Transverse colon (tissue), 4 donors: Measurements from ENCODE around the gene SOX2. TPM values are rescaled to one million over a fixed set of nuclear protein-coding genes. Genes with fewer than 3 reads are reported as not detected.
A peak's percentile ranks its signal among the peaks of the same experiment; 100 is the strongest.

ENCODE experiments used
- DNase-seq: peaks from one replicate; pipeline ENCODE4 v3.0.0-alpha.2; 2019
- H3K27ac ChIP-seq, 4 donors: fragments of 200-600 bp; sonication (generic); 2 replicates each; pipeline ENCODE4 v1.5.1; 2016 to 2018; ENCODE audit warnings: inconsistent platforms in 4 of 4
- H3K27me3 ChIP-seq: fragments of 200-600 bp; sonication (generic); 2 replicates; pipeline ENCODE4 v1.5.1; 2017; ENCODE audit warnings: inconsistent platforms
- H3K36me3 ChIP-seq, 4 donors: fragments of 200-600 bp; sonication (generic); 2 replicates each; pipeline ENCODE4 v1.5.1; 2017 to 2019; ENCODE audit warnings: inconsistent platforms in 4 of 4
- H3K4me1 ChIP-seq, 4 donors: fragments of 200-600 bp; sonication (generic); 2 replicates each; pipeline ENCODE4 v1.5.1; 2017 to 2020; ENCODE audit warnings: inconsistent platforms in 4 of 4
- H3K4me3 ChIP-seq, 4 donors: fragments of 200-600 bp; sonication (generic); 1 replicate in 1 of 4; 2 replicates in 3 of 4; pipeline versions ENCODE4 v1.5.1 to v1.6.1; 2017 to 2019; ENCODE audit warnings: inconsistent platforms in 4 of 4
- H3K9me3 ChIP-seq, 2 donors: fragments of 200-600 bp; sonication (generic); 2 replicates each; pipeline ENCODE4 v1.5.1; 2017 to 2019; ENCODE audit warnings: inconsistent platforms in 2 of 2
- EP300 ChIP-seq: sonication (generic); formaldehyde crosslinking; IDR thresholded peaks from one replicate; pipeline ENCODE4 v1.6.1; 2017; ENCODE audit warnings: antibody characterized with exemption, low read depth
- POLR2A ChIP-seq: fragments of 450-650 bp; IDR thresholded peaks from one replicate; pipeline ENCODE4 v1.6.1; 2016; ENCODE audit warnings: antibody characterized with exemption, mild to moderate bottlenecking, moderate library complexity
- POLR2AphosphoS5 ChIP-seq, 3 donors: sonication (generic); formaldehyde crosslinking; IDR thresholded peaks; one replicate each; pipeline ENCODE4 v1.6.1; 2016; ENCODE audit warnings: antibody characterized with exemption in 3 of 3
- WGBS, 2 donors: methylation state at CpG; one replicate each; pipeline ENCODE4 v1.1.5; 2018; ENCODE audit warnings: low coverage in 1 of 2; 5-methylcytosine and 5-hydroxymethylcytosine counted together
- in situ Hi-C, 4 donors: fragments of 200-750 bp; cut with MboI; loops; one replicate each; pipeline versions ENCODE4 v1.15.0 to v1.15.1; 2017; ENCODE audit warnings: low sequenced_read_pairs in 3 of 4, low pct_ligation_motif_present in 1 of 4, low pct_unique_long_range_greater_than_20kb in 1 of 4
- intact Hi-C: fragments of 100-400 bp; cut with DNase I; formaldehyde crosslinking; loops from one replicate; pipeline ENCODE4 v1.15.1; 2023; ENCODE audit warnings: low total_unique reads
- total RNA-seq, 4 donors: library from RNA; depleted of rRNA; stranded (reverse); fragments of >200 nt; gene quantifications; one replicate each; pipeline ENCODE4 v1.1.0, GENCODE V29; 2016
- TF ChIP-seq, protein P1 (sequence below), 5 experiments: fragments of 200-600 bp in 3 of 5; fragments of 450-650 bp in 2 of 5; sonication (generic) in 3 of 5; IDR thresholded peaks; 1 replicate in 2 of 5; 2 replicates in 3 of 5; pipeline ENCODE4 v1.5.1; 2016 to 2017; ENCODE audit warnings: antibody characterized with exemption in 5 of 5, inconsistent platforms in 3 of 5, mild to moderate bottlenecking in 2 of 5, moderate library complexity in 1 of 5

SOX2 gene
- total RNA-seq, 4 donors from 2014 or later: 0.60 to 3.2 (median 0.82) TPM; not detected in 1

DNA sequence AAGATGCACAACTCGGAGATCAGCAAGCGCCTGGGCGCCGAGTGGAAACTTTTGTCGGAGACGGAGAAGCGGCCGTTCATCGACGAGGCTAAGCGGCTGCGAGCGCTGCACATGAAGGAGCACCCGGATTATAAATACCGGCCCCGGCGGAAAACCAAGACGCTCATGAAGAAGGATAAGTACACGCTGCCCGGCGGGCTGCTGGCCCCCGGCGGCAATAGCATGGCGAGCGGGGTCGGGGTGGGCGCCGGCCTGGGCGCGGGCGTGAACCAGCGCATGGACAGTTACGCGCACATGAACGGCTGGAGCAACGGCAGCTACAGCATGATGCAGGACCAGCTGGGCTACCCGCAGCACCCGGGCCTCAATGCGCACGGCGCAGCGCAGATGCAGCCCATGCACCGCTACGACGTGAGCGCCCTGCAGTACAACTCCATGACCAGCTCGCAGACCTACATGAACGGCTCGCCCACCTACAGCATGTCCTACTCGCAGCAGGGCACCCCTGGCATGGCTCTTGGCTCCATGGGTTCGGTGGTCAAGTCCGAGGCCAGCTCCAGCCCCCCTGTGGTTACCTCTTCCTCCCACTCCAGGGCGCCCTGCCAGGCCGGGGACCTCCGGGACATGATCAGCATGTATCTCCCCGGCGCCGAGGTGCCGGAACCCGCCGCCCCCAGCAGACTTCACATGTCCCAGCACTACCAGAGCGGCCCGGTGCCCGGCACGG, 991 bp downstream of the SOX2 start:
- Histone ChIP-seq H3K27ac (peak overlapping the region in 1 of 4 donors; percentile 26), H3K36me3 (no peaks in the 10 kb centered on the region), H3K4me3 (peak overlapping the region in 3 of 4 donors; percentile 14 to 46 (median 20)), H3K4me1 (peaks cover 11 to 35% (median 22%) of the 10 kb centered on the region in 4 donors), H3K9me3 (no peaks in the 10 kb centered on the region), H3K27me3 (peaks cover 100% of the 10 kb centered on the region)
- in situ Hi-C loops: loop anchor here in 3 of 4 donors (25.0 kb wide), 2 partner anchors 550 to 975 kb away; no protein-coding TSS in a partner anchor
- no peak for DNase-seq
- 3 to 30% methylated on average over 4 to 46 of the region's 65 CpGs for WGBS, 2 donors
- TF ChIP-seq, protein P1, sequence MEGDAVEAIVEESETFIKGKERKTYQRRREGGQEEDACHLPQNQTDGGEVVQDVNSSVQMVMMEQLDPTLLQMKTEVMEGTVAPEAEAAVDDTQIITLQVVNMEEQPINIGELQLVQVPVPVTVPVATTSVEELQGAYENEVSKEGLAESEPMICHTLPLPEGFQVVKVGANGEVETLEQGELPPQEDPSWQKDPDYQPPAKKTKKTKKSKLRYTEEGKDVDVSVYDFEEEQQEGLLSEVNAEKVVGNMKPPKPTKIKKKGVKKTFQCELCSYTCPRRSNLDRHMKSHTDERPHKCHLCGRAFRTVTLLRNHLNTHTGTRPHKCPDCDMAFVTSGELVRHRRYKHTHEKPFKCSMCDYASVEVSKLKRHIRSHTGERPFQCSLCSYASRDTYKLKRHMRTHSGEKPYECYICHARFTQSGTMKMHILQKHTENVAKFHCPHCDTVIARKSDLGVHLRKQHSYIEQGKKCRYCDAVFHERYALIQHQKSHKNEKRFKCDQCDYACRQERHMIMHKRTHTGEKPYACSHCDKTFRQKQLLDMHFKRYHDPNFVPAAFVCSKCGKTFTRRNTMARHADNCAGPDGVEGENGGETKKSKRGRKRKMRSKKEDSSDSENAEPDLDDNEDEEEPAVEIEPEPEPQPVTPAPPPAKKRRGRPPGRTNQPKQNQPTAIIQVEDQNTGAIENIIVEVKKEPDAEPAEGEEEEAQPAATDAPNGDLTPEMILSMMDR (IDR thresholded peaks at IDR 0.05): no peak
- no peak for TF ChIP-seq POLR2A
- TF ChIP-seq POLR2AphosphoS5 (IDR thresholded peaks at IDR 0.05): no peak
- TF ChIP-seq EP300: no peak
- intact Hi-C loops: loop anchor here (10.0 kb wide), 1 partner anchor 972 kb away; no protein-coding TSS in a partner anchor

DNA sequence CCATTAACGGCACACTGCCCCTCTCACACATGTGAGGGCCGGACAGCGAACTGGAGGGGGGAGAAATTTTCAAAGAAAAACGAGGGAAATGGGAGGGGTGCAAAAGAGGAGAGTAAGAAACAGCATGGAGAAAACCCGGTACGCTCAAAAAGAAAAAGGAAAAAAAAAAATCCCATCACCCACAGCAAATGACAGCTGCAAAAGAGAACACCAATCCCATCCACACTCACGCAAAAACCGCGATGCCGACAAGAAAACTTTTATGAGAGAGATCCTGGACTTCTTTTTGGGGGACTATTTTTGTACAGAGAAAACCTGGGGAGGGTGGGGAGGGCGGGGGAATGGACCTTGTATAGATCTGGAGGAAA, 1.5 kb downstream of the SOX2 start:
- Histone ChIP-seq H3K4me1 (peaks cover 11 to 35% (median 22%) of the 10 kb centered on the region in 4 donors), H3K27me3 (peaks cover 100% of the 10 kb centered on the region), H3K9me3 (no peaks in the 10 kb centered on the region), H3K27ac (peak overlapping the region in 1 of 4 donors; percentile 26), H3K36me3 (no peaks in the 10 kb centered on the region), H3K4me3 (peak overlapping the region in 1 of 4 donors; percentile 20)
- in situ Hi-C loops (loop anchor here in 3 of 4 donors (25.0 kb wide), 2 partner anchors 549 to 974 kb away; no protein-coding TSS in a partner anchor), intact Hi-C loops (loop anchor here (10.0 kb wide), 1 partner anchor 972 kb away; no protein-coding TSS in a partner anchor)
- DNase-seq: no peak
- WGBS, 2 donors: 9 to 14% methylated on average over 5 to 11 of the region's 11 CpGs
- TF ChIP-seq, protein P1 (IDR thresholded peaks at IDR 0.05): no peak
- TF ChIP-seq POLR2A: no peak
- no peak for TF ChIP-seq EP300
- no peak for TF ChIP-seq POLR2AphosphoS5 (IDR thresholded peaks at IDR 0.05)

DNA sequence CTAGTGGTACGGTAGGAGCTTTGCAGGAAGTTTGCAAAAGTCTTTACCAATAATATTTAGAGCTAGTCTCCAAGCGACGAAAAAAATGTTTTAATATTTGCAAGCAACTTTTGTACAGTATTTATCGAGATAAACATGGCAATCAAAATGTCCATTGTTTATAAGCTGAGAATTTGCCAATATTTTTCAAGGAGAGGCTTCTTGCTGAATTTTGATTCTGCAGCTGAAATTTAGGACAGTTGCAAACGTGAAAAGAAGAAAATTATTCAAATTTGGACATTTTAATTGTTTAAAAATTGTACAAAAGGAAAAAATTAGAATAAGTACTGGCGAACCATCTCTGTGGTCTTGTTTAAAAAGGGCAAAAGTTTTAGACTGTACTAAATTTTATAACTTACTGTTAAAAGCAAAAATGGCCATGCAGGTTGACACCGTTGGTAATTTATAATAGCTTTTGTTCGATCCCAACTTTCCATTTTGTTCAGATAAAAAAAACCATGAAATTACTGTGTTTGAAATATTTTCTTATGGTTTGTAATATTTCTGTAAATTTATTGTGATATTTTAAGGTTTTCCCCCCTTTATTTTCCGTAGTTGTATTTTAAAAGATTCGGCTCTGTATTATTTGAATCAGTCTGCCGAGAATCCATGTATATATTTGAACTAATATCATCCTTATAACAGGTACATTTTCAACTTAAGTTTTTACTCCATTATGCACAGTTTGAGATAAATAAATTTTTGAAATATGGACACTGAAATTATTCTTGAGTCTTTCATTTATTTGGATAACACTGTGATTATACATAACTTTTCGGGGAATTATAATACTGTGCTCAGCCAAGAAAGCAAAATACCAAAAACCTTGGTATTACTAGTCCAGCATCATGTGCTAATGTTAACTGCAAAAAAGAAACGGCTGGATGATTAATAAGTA, 2.2 kb downstream of the SOX2 start:
- Histone ChIP-seq H3K4me1 (peaks cover 11 to 35% (median 22%) of the 10 kb centered on the region in 4 donors), H3K4me3 (no peak overlapping the region), H3K36me3 (no peaks in the 10 kb centered on the region), H3K9me3 (no peaks in the 10 kb centered on the region), H3K27me3 (peaks cover 100% of the 10 kb centered on the region), H3K27ac (no peak overlapping the region)
- intact Hi-C loops (loop anchor here (10.0 kb wide), 1 partner anchor 971 kb away; no protein-coding TSS in a partner anchor), in situ Hi-C loops (loop anchor here in 3 of 4 donors (25.0 kb wide), 2 partner anchors 548 to 973 kb away; no protein-coding TSS in a partner anchor)
- 14 to 17% methylated on average over 13 of the region's 13 CpGs for WGBS, 2 donors
- DNase-seq: no peak
- no peak for TF ChIP-seq EP300
- TF ChIP-seq, protein P1 (IDR thresholded peaks at IDR 0.05): no peak
- no peak for TF ChIP-seq POLR2A
- no peak for TF ChIP-seq POLR2AphosphoS5 (IDR thresholded peaks at IDR 0.05)
